GM12878 (cell line): ENCODE data around the gene PPDPF. TPM values are rescaled to one million over a fixed set of nuclear protein-coding genes. Genes with fewer than 3 reads are reported as not detected.

Experiments used
- EED ChIP-seq: sonication (generic); IDR thresholded peaks from 2 replicates; pipeline ENCODE4 v1.6.1; 2016; ENCODE audit warnings: antibody characterized with exemption, low read depth
- ESRRA ChIP-seq: IDR thresholded peaks from 2 replicates; pipeline ENCODE4 v1.6.1; 2012; ENCODE audit warnings: mild to moderate bottlenecking, low read length, improper control_type of control experiment
- MEF2B ChIP-seq: fragments of 450-650 bp; IDR thresholded peaks from 2 replicates; pipeline ENCODE4 v1.6.1; 2018; ENCODE audit warnings: mild to moderate bottlenecking, moderate library complexity; ENCODE audit not compliant: partially characterized antibody, poor library complexity, severe bottlenecking
- MTA3 ChIP-seq: IDR thresholded peaks from 2 replicates; pipeline ENCODE4 v1.6.1; 2012; ENCODE audit warnings: low read length, inconsistent platforms, borderline replicate concordance
- RELA ChIP-seq: fragments of 450-650 bp; IDR thresholded peaks from 2 replicates; pipeline ENCODE4 v1.8.0; 2014; ENCODE audit warnings: borderline replicate concordance; ENCODE audit not compliant: partially characterized antibody
- TAF1 ChIP-seq: IDR thresholded peaks from 2 replicates; pipeline ENCODE4 v1.6.1; 2011; ENCODE audit warnings: mild to moderate bottlenecking, low read depth, low read length, borderline replicate concordance
- TCF3 ChIP-seq: IDR thresholded peaks from 2 replicates; pipeline ENCODE4 v1.6.1; 2012; ENCODE audit warnings: low read depth, mild to moderate bottlenecking, low read length, borderline replicate concordance; ENCODE audit not compliant: insufficient read depth
- WRNIP1 ChIP-seq: IDR thresholded peaks from 2 replicates; pipeline ENCODE4 v1.6.1; 2011; ENCODE audit warnings: low read depth, low read length, improper control_type of control experiment, borderline replicate concordance
- YY1 ChIP-seq: IDR thresholded peaks from 2 replicates; pipeline ENCODE4 v1.6.1; 2011; ENCODE audit warnings: low read depth, mild to moderate bottlenecking, low read length
- ZBED1 ChIP-seq: IDR thresholded peaks from 2 replicates; pipeline ENCODE4 v1.6.1; 2016; ENCODE audit warnings: borderline replicate concordance
- ZNF622 ChIP-seq: fragments of 450-650 bp; IDR thresholded peaks from 2 replicates; pipeline ENCODE4 v1.6.1; 2017; ENCODE audit warnings: mild to moderate bottlenecking, inconsistent platforms
- polyA plus RNA-seq, 11 experiments: library from polyadenylated mRNA; depleted of rRNA in 4 of 11; unstranded in 6 of 11; stranded (reverse) in 5 of 11; fragments of >200 nt; fragmentation: Nextera tagmentation in 4 of 11; fragmentation: Illumina TruSeq in 1 of 11; extraction: Ambion mirVana in 4 of 11; extraction: Trizol in 1 of 11; gene quantifications; 1 replicate in 1 of 11; 2 replicates in 10 of 11; pipeline versions ENCODE4 v1.2.1 to v1.2.3, GENCODE V29; 2011 to 2016; ENCODE audit warnings: inconsistent platforms in 2 of 11, missing spikeins in 2 of 11, low read depth in 1 of 11
- total RNA-seq, 4 experiments: library from RNA; depleted of rRNA in 3 of 4; stranded (reverse); fragments of >200 nt in 3 of 4; fragmentation: Illumina TruSeq in 1 of 4; extraction: Trizol in 1 of 4; gene quantifications; 2 replicates each; pipeline versions ENCODE4 v1.2.1 to v1.2.3, GENCODE V29; 2013 to 2021
- TF ChIP-seq, protein P1 (sequence below): fragments of 450-650 bp; IDR thresholded peaks from 2 replicates; pipeline ENCODE4 v1.6.1; 2017; ENCODE audit warnings: low read depth, mild to moderate bottlenecking, moderate library complexity
- TF ChIP-seq, protein P2 (sequence below): IDR thresholded peaks from 2 replicates; pipeline ENCODE4 v1.6.1; 2011; ENCODE audit warnings: mild to moderate bottlenecking, low read depth, low read length, moderate library complexity; ENCODE audit not compliant: insufficient replicate concordance
- TF ChIP-seq, protein P3 (sequence below): fragments of 450-650 bp; formaldehyde crosslinking; IDR thresholded peaks from 2 replicates; pipeline ENCODE4 v1.5.0; 2022; ENCODE audit warnings: mild to moderate bottlenecking, missing genetic modification characterization
- TF ChIP-seq, protein P4 (sequence below): fragments of 450-650 bp; IDR thresholded peaks from 2 replicates; pipeline ENCODE4 v1.6.1; 2018; ENCODE audit warnings: mild to moderate bottlenecking, low read depth, moderate library complexity; ENCODE audit not compliant: partially characterized antibody

PPDPF gene
- total and polyA plus RNA-seq, 10 of the 15 experiments (the other 5 are each of a cell fraction or from before 2014, with no cell fraction given), result 0.32 to 154 (median 22.8) TPM

DNA sequence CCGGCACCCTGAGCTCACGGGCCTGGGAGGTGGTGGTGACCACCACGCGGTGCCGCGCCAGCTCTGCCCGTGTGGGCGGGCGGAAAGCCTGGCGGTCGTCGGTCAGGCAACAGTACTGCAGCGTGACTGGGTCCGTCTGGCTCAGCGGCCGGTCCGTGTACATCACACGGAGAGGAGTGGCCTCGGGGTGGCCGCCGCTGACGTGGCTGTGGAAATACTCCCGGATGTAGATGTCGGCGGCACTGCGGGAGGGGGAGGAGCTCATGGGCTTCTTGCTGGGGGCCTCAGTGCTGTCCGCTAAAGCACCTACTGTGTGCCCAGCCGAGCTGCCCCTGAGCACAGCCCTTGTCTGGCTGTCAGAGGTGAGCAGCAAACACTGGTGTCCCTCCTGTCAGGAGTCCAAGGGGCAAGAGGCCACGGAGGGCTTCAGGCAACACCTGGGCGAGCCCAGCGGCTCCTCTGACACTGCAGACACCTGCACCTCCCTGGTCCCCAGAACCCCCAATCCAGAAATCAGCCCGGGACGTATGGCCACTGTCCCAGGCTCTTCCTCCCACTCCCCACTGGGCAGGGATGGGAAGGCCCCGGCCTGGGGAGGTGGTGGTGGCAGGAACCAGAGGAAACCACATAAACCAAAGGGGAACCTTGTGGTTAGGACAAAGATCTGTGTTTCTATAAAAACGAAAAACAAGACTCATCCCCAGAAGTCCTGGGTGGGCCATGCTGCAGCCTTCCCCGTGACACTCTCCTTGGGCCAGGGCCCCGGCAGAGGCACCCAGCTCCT, 47.0 kb downstream of the PPDPF start (continued):
- TF ChIP-seq WRNIP1 (no peak), ESRRA (no peak), MTA3 (peak; percentile 89; the same call in 1 of the 2 replicates), TAF1 (no peak), RELA (no peak), EED (peak; percentile 97), ZBED1 (no peak), ZNF622 (no peak), TCF3 (peak; percentile 55; the same call in 1 of the 2 replicates), MEF2B (peak; percentile 25), YY1 (0 out of 2 replicates have a peak, but pooled peaks have one; percentile 8)
- TF ChIP-seq, protein P1, sequence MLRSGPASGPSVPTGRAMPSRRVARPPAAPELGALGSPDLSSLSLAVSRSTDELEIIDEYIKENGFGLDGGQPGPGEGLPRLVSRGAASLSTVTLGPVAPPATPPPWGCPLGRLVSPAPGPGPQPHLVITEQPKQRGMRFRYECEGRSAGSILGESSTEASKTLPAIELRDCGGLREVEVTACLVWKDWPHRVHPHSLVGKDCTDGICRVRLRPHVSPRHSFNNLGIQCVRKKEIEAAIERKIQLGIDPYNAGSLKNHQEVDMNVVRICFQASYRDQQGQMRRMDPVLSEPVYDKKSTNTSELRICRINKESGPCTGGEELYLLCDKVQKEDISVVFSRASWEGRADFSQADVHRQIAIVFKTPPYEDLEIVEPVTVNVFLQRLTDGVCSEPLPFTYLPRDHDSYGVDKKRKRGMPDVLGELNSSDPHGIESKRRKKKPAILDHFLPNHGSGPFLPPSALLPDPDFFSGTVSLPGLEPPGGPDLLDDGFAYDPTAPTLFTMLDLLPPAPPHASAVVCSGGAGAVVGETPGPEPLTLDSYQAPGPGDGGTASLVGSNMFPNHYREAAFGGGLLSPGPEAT, result peak; percentile 73
- TF ChIP-seq, protein P2, sequence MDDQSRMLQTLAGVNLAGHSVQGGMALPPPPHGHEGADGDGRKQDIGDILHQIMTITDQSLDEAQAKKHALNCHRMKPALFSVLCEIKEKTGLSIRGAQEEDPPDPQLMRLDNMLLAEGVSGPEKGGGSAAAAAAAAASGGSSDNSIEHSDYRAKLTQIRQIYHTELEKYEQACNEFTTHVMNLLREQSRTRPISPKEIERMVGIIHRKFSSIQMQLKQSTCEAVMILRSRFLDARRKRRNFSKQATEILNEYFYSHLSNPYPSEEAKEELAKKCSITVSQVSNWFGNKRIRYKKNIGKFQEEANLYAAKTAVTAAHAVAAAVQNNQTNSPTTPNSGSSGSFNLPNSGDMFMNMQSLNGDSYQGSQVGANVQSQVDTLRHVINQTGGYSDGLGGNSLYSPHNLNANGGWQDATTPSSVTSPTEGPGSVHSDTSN, result no peak
- TF ChIP-seq, protein P3, sequence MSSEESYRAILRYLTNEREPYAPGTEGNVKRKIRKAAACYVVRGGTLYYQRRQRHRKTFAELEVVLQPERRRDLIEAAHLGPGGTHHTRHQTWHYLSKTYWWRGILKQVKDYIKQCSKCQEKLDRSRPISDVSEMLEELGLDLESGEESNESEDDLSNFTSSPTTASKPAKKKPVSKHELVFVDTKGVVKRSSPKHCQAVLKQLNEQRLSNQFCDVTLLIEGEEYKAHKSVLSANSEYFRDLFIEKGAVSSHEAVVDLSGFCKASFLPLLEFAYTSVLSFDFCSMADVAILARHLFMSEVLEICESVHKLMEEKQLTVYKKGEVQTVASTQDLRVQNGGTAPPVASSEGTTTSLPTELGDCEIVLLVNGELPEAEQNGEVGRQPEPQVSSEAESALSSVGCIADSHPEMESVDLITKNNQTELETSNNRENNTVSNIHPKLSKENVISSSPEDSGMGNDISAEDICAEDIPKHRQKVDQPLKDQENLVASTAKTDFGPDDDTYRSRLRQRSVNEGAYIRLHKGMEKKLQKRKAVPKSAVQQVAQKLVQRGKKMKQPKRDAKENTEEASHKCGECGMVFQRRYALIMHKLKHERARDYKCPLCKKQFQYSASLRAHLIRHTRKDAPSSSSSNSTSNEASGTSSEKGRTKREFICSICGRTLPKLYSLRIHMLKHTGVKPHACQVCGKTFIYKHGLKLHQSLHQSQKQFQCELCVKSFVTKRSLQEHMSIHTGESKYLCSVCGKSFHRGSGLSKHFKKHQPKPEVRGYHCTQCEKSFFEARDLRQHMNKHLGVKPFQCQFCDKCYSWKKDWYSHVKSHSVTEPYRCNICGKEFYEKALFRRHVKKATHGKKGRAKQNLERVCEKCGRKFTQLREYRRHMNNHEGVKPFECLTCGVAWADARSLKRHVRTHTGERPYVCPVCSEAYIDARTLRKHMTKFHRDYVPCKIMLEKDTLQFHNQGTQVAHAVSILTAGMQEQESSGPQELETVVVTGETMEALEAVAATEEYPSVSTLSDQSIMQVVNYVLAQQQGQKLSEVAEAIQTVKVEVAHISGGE, result no peak
- TF ChIP-seq, protein P4, sequence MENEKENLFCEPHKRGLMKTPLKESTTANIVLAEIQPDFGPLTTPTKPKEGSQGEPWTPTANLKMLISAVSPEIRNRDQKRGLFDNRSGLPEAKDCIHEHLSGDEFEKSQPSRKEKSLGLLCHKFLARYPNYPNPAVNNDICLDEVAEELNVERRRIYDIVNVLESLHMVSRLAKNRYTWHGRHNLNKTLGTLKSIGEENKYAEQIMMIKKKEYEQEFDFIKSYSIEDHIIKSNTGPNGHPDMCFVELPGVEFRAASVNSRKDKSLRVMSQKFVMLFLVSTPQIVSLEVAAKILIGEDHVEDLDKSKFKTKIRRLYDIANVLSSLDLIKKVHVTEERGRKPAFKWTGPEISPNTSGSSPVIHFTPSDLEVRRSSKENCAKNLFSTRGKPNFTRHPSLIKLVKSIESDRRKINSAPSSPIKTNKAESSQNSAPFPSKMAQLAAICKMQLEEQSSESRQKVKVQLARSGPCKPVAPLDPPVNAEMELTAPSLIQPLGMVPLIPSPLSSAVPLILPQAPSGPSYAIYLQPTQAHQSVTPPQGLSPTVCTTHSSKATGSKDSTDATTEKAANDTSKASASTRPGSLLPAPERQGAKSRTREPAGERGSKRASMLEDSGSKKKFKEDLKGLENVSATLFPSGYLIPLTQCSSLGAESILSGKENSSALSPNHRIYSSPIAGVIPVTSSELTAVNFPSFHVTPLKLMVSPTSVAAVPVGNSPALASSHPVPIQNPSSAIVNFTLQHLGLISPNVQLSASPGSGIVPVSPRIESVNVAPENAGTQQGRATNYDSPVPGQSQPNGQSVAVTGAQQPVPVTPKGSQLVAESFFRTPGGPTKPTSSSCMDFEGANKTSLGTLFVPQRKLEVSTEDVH, result no peak
